CD4-positive, alpha-beta T cell (primary cell): ENCODE data around the gene APOC4. TPM values are rescaled to one million over a fixed set of nuclear protein-coding genes. Genes with fewer than 3 reads are reported as not detected.

Experiments used
- ATAC-seq: fragments of 200-7000 bp; cut with Tn5 transposase; one replicate; pipeline ENCODE4 v1.10.0; 2022; ENCODE audit warnings: mild to moderate bottlenecking; ENCODE audit not compliant: poor library complexity
- CTCF ChIA-PET: fragments of 350-600 bp; sonication (Branson Sonifier 250); formaldehyde crosslinking; loops from one replicate; lab custom pipeline; 2021; ENCODE audit warnings: antibody characterized with exemption, inconsistent platforms; lab: Charles Lee
- POLR2A ChIA-PET: fragments of 350-600 bp; sonication (Branson Sonifier 250); formaldehyde crosslinking; loops from one replicate; lab custom pipeline; 2021; ENCODE audit warnings: antibody characterized with exemption, inconsistent platforms; lab: Charles Lee
- DNase-seq, 14 experiments: peaks; one replicate each; pipeline ENCODE4 v3.0.0-alpha.2; 2013 to 2020; ENCODE audit warnings: mixed read lengths in 2 of 14
- H3K27ac ChIP-seq, 2 donors: one replicate each; pipeline versions ENCODE4 v1.5.1 to v1.7.0; 2013; ENCODE audit warnings: low read length in 2 of 2, low read depth in 1 of 2, mild to moderate bottlenecking in 1 of 2
- H3K27me3 ChIP-seq, 2 experiments: 1 replicate in 1 of 2; 2 replicates in 1 of 2; pipeline versions ENCODE4 v1.6.1 to v1.7.0; 2013; ENCODE audit warnings: low read length in 2 of 2, control low read depth in 1 of 2, mild to moderate bottlenecking in 1 of 2, moderate library complexity in 1 of 2; ENCODE audit not compliant: insufficient read depth in 2 of 2, control insufficient read depth in 1 of 2
- H3K36me3 ChIP-seq: one replicate; pipeline ENCODE4 v1.6.1; 2013; ENCODE audit warnings: low read length, control low read depth; ENCODE audit not compliant: insufficient read depth
- H3K4me1 ChIP-seq: one replicate; pipeline ENCODE4 v1.6.1; 2013; ENCODE audit warnings: low read length, control low read depth; ENCODE audit not compliant: insufficient read depth
- H3K4me3 ChIP-seq: one replicate; pipeline ENCODE4 v1.5.1; 2013; ENCODE audit warnings: mild to moderate bottlenecking, low read length, moderate library complexity
- H3K9me3 ChIP-seq, 2 experiments: 1 replicate in 1 of 2; 2 replicates in 1 of 2; pipeline versions ENCODE4 v1.6.1 to v1.7.0; 2013; ENCODE audit warnings: low read length in 2 of 2, mild to moderate bottlenecking in 2 of 2, control low read depth in 1 of 2, moderate library complexity in 1 of 2; ENCODE audit not compliant: control insufficient read depth in 1 of 2, insufficient read depth in 1 of 2
- H3K27ac Mint-ChIP-seq: one replicate; pipeline ENCODE4 v1.8.0; 2020; ENCODE audit warnings: mixed read lengths
- H3K27me3 Mint-ChIP-seq: one replicate; pipeline ENCODE4 v1.8.0; 2021; ENCODE audit warnings: mixed read lengths
- H3K36me3 Mint-ChIP-seq: one replicate; pipeline ENCODE4 v1.8.0; 2021; ENCODE audit warnings: low read depth, mixed read lengths
- H3K4me1 Mint-ChIP-seq: one replicate; pipeline ENCODE4 v1.8.0; 2021; ENCODE audit warnings: low read depth, mixed read lengths
- H3K4me3 Mint-ChIP-seq: one replicate; pipeline ENCODE4 v1.8.0; 2020; ENCODE audit warnings: mild to moderate bottlenecking, mixed read lengths
- H3K9me3 Mint-ChIP-seq: one replicate; pipeline ENCODE4 v1.8.0; 2020; ENCODE audit warnings: mixed read lengths
- intact Hi-C, 2 experiments: fragments of 100-400 bp; cut with DNase I in 1 of 2; cut with micrococcal nuclease in 1 of 2; formaldehyde crosslinking; loops; one replicate each; pipeline versions ENCODE4 v1.15.1 to v1.9.0; 2023 to 2025; cut with DNase I, micrococcal nuclease
- total RNA-seq, 174 experiments: library from RNA in 2 of 174; stranded (reverse) in 2 of 174; gene quantifications; one replicate each; pipeline ENCODE4 v1.2.3 and lab custom pipeline; 2021 to 2026
- TF ChIP-seq, protein P1 (sequence below): fragments of 200-600 bp; IDR thresholded peaks from one replicate; pipeline ENCODE4 v1.8.0; 2022; ENCODE audit warnings: antibody characterized with exemption, mild to moderate bottlenecking

APOC4 gene
- total RNA-seq, 2 experiments from 2014 or later, result not detected

DNA sequence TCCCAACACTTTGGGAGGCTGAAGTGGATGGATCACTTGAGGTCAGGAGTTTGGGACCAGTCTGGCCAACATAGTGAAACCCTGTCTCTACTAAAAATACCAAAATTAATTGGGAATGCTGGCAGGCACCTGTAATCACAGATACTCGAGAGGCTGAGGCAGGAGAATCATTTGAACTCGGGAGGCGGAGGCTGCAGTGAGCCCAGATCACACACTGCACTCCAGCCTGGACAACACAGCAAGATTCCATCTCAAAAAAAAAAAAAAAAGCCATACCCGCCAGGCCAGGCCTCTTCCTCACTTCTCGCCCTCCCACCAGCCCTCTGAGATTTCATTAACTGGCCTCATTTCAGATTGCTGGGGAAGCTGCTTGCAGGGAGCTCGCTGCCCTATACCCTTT lies 51.5 kb downstream of the APOC4 start:
- Histone ChIP-seq H3K4me3 (no peak overlapping the region), H3K9me3 (no peaks in the 10 kb centered on the region), H3K27ac (no peak overlapping the region), H3K36me3 (peaks cover 38% of the 10 kb centered on the region), H3K27me3 (no peaks in the 10 kb centered on the region), H3K4me1 (no peaks in the 10 kb centered on the region)
- Mint-ChIP-seq H3K9me3 (no peaks in the 10 kb centered on the region), H3K4me1 (no peaks in the 10 kb centered on the region), H3K27ac (no peak overlapping the region), H3K27me3 (no peaks in the 10 kb centered on the region), H3K4me3 (no peak overlapping the region), H3K36me3 (peaks cover 26% of the 10 kb centered on the region)
- POLR2A ChIA-PET, result interaction anchor here (1.6 kb wide), 1 partner anchor 8 kb away, joined by 4 read pairs; no protein-coding TSS in a partner anchor
- CTCF ChIA-PET, result no interaction called here
- DNase-seq (no peak), ATAC-seq (no peak)
- intact Hi-C loops, result no loop called here
- TF ChIP-seq, protein P1, sequence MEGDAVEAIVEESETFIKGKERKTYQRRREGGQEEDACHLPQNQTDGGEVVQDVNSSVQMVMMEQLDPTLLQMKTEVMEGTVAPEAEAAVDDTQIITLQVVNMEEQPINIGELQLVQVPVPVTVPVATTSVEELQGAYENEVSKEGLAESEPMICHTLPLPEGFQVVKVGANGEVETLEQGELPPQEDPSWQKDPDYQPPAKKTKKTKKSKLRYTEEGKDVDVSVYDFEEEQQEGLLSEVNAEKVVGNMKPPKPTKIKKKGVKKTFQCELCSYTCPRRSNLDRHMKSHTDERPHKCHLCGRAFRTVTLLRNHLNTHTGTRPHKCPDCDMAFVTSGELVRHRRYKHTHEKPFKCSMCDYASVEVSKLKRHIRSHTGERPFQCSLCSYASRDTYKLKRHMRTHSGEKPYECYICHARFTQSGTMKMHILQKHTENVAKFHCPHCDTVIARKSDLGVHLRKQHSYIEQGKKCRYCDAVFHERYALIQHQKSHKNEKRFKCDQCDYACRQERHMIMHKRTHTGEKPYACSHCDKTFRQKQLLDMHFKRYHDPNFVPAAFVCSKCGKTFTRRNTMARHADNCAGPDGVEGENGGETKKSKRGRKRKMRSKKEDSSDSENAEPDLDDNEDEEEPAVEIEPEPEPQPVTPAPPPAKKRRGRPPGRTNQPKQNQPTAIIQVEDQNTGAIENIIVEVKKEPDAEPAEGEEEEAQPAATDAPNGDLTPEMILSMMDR, result no peak

- Histone ChIP-seq H3K36me3 (peaks cover 36% of the 10 kb centered on the region), H3K4me3 (no peak overlapping the region), H3K4me1 (no peaks in the 10 kb centered on the region), H3K27me3 (no peaks in the 10 kb centered on the region), H3K27ac (no peak overlapping the region), H3K9me3 (no peaks in the 10 kb centered on the region)
- no peak overlapping the region for H3K27ac Mint-ChIP-seq
- ChIA-PET POLR2A (no interaction called here), CTCF (no interaction called here)
- intact Hi-C loops, result no loop called here
- H3K36me3 Mint-ChIP-seq, result peaks cover 21% of the 10 kb centered on the region
- H3K27me3 Mint-ChIP-seq, result no peaks in the 10 kb centered on the region
- H3K4me1 Mint-ChIP-seq, result no peaks in the 10 kb centered on the region
- peak in 1 of 14 experiments; percentile 19 for DNase-seq
- H3K9me3 Mint-ChIP-seq, result no peaks in the 10 kb centered on the region
- TF ChIP-seq, protein P1, result no peak
- no peak for ATAC-seq
- H3K4me3 Mint-ChIP-seq, result no peak overlapping the region
These were observed 52.0 kb downstream of the APOC4 start for GRCh38 chr19:44993926-44994537.

Other genes with a start within 250 kb of the APOC4 start
- gene CEACAM16, start 243.1 kb upstream of the APOC4 start, total RNA-seq, result not detected
- gene BCL3, start 193.5 kb upstream of the APOC4 start, total RNA-seq, result 10 to 100 TPM; 90.9 to 97.1 TPM
- not detected for gene CBLC, start 164.3 kb upstream of the APOC4 start, total RNA-seq
- not detected for gene BCAM, start 133.1 kb upstream of the APOC4 start, total RNA-seq
- gene NECTIN2, start 95.9 kb upstream of the APOC4 start, total RNA-seq, result 1 to 10 TPM; 1.8 to 1.9 TPM
- gene TOMM40, start 51.0 kb upstream of the APOC4 start, total RNA-seq, result 10 to 100 TPM; 25.4 to 26.8 TPM
- gene APOE, start 36.4 kb upstream of the APOC4 start, total RNA-seq, result 1 to 10 TPM; 4.5 to 5.2 TPM
- not detected for gene APOC1, start 27.6 kb upstream of the APOC4 start, total RNA-seq
- not detected for gene APOC2, start 3.8 kb downstream of the APOC4 start, total RNA-seq
- 10 to 100 TPM; 71.0 to 72.7 TPM for gene CLPTM1, start 13.1 kb downstream of the APOC4 start, total RNA-seq
- gene RELB, start 59.2 kb downstream of the APOC4 start, total RNA-seq, result 10 to 100 TPM; 91.6 to 92.5 TPM
- gene CLASRP, start 96.8 kb downstream of the APOC4 start, total RNA-seq, result 100 to 1,000 TPM; 152 to 154 TPM
- 1 to 10 TPM; 2.0 to 2.4 TPM for gene ZNF296, start 134.2 kb downstream of the APOC4 start, total RNA-seq
- gene GEMIN7, start 137.0 kb downstream of the APOC4 start, total RNA-seq, result 1 to 10 TPM; 4.0 to 4.8 TPM
- 10 to 100 TPM; 17.2 to 19.6 TPM for gene PPP1R37, start 150.9 kb downstream of the APOC4 start, total RNA-seq
- under 1 TPM; 0.73 to 0.91 TPM for gene NKPD1, start 218.7 kb downstream of the APOC4 start, total RNA-seq
- 10 to 100 TPM; 32.0 to 38.8 TPM for gene TRAPPC6A, start 236.0 kb downstream of the APOC4 start, total RNA-seq
- gene BLOC1S3, start 236.5 kb downstream of the APOC4 start, total RNA-seq, result 10 to 100 TPM; 14.7 to 18.8 TPM